Stromal cell of bone marrow (primary cell): ENCODE results near the gene ADORA1.

Experiments
- DNase-seq: peaks from one replicate; pipeline ENCODE4 v3.0.0-alpha.2; 2012; ENCODE audit warnings: low read depth

Gene ADORA1

DNA sequence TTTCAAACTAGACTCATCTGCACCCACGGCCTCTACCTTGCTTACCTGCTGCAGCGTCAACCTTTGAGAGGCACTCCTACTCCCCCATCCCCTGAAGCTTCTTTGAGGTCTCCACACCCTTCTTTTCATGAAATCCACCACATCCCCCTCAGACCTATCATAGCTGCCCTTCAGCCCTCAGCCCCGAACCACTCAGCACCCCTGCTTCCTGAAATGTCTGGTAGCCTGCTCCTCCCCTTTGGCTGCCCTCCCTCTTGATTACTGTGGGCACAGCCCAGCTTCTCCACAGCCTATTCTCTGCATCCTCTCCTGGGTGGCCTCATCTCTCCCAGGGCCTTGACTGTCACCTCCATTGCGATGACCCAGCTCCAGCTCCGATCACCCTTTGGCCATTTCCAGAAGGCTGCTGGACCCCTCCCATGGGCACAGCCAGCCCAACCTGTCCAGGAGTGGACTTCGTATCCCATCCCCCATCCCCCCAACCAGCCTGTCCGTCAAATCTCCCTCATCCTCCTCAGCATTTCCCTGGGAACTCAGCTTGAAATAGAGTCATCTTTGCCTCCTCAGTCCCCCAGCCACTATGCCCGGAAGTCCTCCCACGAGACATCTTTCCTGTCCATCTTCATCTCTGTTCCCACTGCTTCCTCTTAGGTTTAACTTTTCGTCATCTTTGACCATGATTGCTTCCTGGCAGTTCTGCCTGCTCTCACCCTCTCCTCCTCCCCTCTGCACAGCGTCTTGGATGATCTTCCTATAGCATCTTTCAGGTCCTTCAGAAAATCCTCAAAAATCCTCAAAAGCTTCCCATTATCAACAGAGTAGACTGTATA lies 6.1 kb upstream of the ADORA1 start:
- no peak for DNase-seq

DNA sequence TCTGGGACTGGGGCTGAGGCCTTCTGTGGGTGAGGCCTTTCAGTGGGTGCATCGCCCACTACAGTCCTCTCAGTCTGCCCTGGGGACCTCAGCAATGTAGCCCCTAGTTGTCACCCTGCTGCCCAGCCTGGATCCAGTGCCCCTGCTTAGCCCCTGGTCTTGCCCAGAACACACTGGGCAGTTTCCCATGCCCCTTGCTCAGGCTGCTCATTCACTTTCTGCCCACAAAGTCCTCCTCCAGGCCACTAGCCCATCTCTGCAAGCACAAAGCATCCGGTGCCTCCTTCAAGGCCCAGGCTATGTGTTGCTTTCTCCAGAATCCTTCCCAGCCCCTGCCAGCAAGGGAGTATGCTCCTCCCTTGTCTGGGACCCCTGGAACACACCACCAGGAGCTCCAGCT lies 5.4 kb upstream of the ADORA1 start:
- DNase-seq = no peak

DNA sequence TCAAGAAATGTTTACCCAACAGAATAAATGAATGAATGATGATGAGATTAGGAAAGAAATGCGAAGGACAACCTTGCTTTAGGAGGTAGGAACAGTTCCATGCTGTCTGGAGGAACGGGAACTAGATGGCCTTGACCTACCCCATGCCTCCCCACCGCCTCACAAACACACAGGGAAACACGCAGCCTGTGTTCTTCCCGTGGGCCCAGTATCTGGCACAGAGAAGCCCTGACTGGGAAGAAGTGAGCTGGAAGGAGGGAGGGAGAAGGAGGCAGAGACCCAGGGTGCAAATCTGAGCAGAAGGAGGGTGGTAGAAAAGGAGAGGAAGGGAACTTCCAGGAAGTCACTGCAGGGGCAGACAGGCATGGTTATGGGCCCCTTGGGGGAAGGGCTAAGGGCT lies 3.5 kb upstream of the ADORA1 start:
- DNase-seq = no peak

DNA sequence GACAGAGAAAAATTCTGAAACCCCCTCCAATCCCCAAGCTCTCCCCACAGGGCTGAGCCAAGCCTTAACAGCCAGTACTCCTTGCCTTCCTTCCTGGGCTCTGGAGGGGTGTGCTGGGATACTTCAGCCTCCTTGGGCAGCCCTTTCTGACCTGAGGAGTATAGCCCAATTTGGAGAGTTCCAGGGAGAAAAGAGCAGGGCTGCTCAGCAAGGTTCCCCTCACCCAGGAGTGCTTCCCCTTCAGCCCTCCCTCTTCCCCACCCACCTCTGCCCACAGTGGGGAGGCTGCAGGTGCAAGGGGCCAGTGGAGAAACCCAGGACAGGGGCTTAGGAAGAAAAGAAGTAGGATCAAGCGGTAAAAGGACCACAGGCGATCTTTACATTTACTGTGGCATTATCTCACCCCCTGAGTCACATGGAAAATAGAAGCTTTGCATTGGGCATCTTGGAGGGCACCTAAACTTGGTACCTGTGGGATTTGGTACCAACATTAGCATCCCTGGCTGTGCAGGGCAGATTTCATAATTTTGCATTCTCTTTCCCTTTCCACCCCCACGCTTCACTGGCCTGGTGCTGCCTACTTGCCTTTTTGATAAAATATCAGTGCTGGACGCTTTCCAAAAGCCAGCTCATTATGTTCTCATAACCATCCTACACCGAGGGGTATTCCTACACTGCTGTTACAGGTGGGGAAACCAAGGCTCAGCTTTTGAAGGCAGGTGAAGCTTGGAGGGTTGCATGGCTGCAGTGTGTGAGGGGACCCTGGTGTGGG lies 2.8 kb upstream of the ADORA1 start:
- DNase-seq = no peak

DNA sequence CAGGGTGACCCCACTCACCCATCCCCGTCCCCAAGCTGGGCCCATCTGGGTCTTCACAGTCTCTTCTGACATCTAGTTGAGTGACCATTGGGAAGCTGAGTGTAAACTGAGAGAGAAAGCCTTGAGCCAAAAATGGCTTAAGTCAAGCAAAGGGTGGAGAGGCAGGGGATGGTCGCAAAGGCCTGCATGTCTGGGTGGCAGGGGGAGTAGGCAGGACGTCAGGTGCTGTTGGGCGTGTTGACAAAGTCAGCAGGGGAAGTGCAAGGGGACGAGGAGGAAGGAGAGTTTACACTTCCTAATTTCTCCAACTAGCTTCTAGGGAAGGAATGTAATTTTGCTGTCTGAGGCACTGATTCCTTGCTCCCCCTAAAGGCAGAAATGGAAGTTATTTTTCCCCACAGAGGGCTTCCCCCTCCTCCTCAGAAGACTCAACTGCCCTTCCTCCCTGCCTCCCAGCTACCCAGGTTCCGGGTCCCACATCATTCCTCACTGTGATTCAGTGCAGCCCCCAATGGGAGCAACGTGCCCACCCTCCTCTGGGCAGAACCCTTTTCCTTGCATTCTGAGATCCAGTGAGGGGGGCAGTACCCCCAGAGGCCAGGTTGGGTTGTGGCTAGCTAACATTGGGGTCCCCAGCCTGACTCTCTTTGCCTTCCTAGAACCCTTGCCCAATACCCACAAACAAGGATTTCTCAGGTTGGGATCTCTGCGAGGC lies 1.2 kb upstream of the ADORA1 start:
- no peak for DNase-seq

DNA sequence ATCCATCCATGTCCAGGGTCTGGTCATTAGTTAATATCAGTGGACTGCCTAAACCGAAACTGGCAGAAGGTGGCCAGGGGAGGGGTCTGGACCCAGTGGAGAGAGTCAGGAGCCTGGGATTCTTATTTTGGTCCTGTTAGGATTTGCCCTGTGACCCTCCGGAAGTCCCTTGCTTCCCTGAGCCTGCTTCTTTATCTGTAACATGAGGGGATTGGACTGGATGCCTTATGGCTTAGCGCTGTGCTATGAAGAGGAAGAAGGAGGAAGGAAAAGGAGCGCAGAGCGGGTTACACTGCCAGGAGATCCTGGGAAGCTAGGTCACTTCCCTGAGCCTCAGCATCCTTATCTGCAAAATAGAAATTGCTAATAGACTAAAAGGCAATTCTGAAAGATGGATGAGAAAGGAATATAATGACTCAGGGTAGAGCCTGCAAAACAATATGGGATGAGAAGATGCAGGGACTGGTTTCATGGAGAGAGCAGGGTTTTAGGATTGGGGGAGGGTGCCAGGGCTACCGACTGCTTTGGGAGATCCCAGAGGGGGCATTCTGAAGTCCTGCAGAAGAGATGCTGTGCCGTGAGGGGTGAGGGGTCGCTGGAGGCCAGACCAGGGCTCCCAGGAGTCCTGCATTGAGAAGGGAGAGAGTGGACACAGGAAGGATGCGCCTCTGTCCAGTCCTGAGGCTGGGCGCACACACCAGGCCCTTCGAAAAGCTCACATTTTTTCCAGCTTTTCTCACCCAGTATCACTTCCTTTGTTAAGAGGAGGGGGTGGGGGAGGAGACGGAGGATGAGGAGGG lies 460 bp upstream of the ADORA1 start:
- DNase-seq = no peak

DNA sequence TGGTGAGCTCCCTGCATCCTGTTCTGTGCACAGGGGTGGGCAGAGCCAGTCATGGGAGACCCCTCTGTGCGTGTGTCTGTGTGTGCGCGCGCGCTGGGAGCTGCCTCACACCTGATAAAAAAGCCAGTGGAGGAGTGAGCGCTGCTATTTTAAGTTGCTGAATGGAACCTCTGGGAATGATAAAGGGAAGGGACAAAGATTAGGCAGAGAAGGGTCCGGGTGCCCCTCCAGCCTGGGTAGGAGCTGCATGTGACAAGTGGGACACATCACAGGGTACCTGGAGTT lies 847 bp downstream of the ADORA1 start:
- no peak for DNase-seq

DNA sequence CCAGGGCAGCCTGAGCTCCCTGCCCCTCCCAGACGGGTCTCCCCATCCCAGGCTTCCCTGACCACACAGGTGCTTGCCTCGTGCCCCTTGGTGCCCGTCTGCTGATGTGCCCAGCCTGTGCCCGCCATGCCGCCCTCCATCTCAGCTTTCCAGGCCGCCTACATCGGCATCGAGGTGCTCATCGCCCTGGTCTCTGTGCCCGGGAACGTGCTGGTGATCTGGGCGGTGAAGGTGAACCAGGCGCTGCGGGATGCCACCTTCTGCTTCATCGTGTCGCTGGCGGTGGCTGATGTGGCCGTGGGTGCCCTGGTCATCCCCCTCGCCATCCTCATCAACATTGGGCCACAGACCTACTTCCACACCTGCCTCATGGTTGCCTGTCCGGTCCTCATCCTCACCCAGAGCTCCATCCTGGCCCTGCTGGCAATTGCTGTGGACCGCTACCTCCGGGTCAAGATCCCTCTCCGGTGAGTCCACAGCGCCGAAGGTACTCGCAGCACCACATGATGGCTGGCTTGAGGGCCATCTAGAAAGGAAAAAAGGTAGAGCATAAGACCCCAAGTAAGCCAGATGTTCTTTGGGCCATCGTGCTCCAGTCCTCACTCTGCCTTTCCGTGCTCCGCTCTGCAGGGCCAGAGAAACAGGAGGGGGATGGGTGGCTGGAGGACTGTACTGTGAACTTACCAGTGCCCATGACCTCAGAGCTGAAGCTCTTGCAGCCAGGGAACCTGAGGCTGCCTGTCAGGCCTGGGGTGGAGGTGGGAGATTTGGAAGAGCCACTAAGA lies 1.4 kb downstream of the ADORA1 start:
- no peak for DNase-seq

DNA sequence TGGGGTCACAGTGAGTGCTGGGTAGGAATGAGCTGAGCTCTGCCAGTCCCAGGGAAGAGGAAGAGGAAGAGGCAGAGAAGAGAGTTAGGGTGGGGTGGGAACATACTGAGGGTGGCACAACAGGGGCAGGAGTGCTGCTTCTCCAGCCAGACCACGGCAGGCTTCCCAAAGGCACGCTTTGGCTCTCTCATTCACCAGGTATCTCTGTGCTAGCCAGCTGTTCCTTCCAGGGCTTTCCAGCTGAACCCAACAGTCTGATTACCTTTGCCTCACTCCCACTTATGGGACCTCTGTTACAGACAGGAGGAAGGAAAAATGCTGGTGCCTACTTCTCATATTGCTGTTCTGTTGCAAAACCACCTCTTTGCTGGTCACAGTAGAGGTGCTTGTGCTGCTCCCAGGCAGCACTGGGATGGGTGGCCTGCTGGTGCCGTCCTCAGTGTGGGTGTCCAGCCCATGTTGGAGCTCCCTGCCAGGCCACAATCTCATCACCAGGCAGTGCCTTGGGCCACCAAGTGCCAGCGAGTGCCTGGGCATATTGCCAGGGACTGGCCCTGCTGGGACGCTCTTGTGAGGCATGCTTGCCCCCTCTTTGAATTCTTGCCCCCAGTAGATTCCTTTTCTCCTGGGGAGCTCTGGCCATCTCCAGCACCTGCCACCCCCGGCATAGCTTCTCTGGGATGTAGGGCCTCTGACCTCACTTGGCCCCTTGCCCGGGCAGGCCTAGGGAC lies 2.1 kb downstream of the ADORA1 start:
- no peak for DNase-seq

DNA sequence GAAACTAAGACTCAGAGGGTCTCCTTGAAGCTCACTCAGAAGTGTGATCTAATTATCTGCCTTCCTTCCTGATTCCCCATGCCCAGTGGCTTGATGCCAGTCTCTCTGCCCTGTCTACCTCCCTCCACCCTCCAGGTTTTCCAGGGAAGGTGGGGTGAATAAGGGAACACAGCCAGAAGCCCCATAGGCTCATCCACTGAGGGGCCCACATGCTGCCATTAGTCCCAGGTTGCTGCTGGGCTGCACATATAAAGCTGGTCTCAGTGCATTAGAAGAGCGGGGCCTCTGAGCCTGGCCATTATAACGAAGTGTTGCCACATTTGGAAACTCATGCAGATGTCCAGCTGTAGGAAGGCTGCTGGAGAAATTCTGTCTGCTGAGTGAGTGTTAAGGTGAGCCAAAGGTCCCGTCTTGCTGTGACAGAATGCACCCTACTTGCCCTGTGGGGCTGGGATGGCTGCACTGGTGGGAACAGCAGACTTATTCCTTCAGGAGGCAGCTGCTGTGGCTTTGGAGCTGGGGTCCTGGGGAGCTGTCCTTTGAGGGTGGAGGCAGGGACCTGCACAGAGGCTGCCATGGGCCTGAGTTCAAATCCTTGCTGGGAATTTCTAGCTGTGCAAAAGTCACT lies 2.9 kb downstream of the ADORA1 start:
- DNase-seq = no peak

DNA sequence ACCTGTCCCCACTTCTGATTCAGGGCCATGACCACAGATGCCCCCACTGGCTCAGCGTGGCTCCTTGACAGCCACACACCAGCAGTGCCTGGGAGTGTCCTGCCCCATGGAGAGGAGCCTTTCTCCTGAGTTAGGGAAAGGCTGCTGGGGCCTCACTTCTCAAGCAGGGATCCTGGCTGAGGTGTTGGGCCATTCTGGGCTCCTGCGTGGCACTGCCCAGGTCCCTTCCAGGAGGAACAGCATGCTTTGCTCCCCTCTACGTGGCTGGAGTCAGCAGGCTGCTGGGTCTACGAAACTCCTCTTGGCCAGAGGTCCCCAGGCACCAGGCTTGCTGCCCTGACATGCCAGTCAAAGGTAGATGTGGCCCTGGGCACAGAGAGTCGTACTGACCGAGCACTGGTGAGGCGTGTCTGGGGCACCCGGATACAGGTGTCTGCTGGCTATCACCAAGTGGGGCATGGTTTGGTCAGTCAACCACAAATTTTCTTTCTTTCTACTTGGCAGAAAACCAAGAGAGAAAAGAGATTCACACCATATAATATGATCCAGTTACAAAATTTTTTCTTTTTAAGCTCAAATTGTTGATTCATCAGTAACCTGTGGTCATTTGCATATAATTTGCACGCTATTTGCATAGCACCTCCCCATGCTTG lies 4.1 kb downstream of the ADORA1 start:
- no peak for DNase-seq

DNA sequence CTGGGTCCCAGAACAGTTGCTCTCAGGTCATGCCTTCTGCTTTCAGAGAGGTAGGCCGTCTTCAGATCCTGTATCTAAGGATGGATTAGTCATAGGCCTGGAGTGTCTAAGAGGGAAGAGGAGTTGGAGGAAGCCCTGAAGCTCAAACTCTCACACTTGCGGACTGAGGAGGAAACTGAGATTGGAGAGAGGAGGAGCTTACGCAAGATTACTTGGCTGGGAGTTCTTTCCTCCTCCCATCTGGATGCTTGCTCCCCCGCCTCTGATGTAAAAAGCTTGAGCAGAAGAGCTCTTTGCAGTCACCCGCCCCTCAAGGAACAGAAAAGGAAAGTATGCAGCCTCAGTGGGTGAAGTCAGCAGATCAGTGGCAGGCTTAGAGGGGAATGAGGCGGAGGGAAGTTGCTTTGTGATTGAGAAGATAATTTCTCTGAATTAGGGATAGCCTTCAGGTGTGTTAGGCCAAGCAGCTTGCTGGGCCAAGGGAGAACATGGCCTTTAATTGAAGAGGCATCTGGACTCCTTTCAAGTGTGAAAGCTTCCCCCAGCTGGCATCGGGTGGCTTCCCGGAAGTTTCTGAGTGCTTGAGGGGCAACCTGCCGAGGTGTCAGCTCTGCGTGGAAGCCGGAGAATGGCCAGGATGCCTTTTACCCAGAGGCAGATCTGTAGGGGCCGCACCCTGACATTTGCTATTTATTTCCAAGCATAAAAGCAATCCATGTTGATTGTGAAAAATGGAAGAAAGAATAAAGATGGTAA lies 6.6 kb downstream of the ADORA1 start:
- no peak for DNase-seq

DNA sequence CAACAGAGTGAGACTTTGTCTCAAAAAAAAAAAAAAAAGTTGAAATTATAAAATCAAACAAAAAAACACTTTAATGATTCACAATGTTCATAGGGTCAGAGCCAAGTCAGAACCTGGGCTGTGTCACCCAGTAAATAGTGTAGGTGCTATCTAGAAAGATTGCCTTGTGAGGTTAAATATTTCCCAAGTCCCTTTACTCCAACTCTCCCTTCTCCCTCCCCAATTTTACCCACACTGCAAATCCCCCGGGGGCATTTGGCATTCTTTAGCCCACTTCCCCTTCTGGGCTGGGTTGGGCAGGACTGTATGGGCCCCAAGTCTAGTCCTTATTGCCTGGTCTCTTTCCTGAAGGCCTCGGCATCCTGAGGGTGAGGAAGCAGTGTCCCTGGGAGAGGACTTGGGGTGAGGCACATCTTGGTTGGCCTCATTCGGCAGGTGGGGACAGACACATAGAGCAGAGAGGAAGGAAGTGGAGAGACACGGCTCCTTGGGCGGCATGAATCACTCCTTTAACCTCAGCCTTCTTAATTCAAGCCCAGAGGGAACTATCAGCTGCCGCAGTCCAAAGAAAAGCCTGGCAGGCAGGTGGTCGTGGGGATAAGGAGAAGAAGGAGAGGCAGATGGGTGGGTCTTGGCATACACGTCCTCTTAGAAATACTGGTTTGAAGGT lies 8.2 kb downstream of the ADORA1 start:
- DNase-seq = no peak

DNA sequence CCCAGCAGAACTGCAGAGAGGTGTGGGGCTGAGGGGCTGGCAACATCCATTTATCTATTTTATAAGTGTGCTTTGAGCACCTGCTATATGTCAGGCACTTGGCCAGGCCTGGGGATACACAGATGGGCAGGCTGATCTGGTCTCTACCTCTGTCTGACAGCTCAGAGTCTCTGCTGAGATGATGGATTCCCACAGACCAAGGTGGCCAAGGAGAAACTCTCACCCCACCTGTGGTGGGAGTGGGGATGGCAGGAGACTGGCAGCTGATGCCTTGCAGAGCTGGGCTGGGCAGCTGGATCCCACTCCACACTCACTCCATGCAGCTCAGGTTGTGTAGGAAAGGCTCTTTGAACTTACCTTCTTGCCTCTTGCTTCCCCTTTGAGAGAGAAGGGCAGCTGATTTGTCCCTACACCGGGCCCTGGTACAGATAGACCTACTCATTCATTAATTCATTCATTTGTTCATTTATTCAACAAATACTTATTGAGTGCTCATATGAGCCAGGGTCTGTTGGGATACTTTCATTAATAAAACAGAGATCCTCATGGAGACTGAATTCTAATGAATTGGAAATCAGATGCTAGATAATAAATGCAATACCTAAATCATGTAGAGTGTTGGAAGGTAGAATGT lies 9.0 kb downstream of the ADORA1 start:
- DNase-seq = no peak

DNA sequence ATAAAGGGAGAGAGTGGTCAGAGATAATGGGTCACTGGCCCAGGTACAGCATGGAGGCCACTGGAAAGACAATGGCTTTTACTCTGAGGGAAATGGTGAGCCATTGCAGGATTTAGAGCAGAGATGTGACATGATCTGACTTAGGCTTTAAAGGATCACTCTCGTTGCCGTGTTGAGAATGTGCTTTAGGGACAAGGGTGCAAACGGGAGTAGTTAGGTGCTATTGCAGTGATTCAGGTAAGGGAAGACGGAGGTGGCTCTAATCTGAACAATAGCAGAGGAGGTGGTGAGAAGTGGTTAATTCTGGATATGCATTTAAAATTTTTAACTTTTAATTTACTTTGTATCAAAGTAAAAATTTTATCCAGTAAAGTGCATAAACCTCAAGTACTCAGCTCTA lies 9.8 kb downstream of the ADORA1 start:
- no peak for DNase-seq

DNA sequence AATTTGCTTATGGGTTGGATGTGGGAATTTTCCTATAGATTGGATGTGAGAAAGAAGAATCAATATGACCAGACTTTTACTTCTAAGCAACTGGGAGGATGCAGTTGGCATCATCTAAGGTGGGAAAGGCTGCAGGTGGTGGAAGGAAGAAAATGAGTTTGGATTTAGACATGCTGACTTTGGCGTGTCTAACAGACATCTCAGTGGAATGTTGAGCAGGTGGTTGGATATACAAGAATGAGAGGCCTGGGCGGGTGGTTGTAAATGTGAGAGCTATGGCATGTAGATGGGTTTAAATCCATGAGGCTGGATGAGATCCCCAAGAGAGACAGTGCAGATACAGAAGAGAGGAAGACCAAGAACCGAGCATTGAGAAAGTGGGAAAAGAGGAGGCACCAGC lies 10.5 kb downstream of the ADORA1 start:
- DNase-seq = no peak

DNA sequence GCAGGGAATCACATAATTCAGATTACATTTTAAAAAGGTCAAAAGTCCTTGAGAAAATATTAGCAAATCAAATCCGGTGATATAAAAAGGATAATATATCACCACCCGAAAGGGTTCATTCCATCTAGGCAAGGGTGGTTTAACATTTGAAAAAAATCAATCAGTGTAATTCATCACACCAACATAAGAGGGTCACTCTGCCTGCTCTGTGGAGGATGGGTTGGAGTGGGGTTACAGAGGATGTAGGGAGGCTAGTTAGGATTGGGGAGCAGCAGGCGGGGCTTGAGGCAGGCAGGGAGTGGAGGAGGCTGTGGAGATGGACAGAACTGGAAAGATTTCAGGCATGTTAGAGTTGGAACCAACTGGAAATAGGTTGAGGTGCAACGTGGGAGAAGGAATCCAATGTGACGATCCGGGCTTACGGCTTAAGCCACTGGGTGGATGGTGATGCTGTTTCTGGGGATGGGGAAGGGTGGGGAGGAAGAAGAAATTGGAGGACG lies 12.5 kb downstream of the ADORA1 start:
- DNase-seq = no peak
